Activated T-helper 2 cell treated with anti-CD3 and anti-CD28 coated beads, Interferon-gamma antibody, Interleukin-2, Interleukin-4, amounts not matched to agents 10 μg/mL and 5 μg/mL and 100 μg/mL, durations not matched to agents 14 hours and 24 hours and 36 hours (primary cell): ENCODE data around the gene SOD3. TPM values are rescaled to one million over a fixed set of nuclear protein-coding genes. Genes with fewer than 3 reads are reported as not detected.

Experiments used
- DNase-seq: peaks from one replicate; pipeline ENCODE4 v3.0.0; 2021; ENCODE audit warnings: low spot score
- H3K27ac Mint-ChIP-seq: one replicate; pipeline ENCODE4 v1.8.0; 2021; ENCODE audit warnings: mixed read lengths
- H3K27me3 Mint-ChIP-seq: one replicate; pipeline ENCODE4 v1.8.0; 2021; ENCODE audit warnings: low read depth, mixed read lengths
- H3K36me3 Mint-ChIP-seq: one replicate; pipeline ENCODE4 v1.8.0; 2021; ENCODE audit warnings: low read depth, mixed read lengths
- H3K4me1 Mint-ChIP-seq: one replicate; pipeline ENCODE4 v1.8.0; 2021; ENCODE audit warnings: low read depth, mixed read lengths
- H3K4me3 Mint-ChIP-seq: one replicate; pipeline ENCODE4 v1.8.0; 2021; ENCODE audit warnings: low read depth, mild to moderate bottlenecking, moderate library complexity, mixed read lengths
- H3K9me3 Mint-ChIP-seq: one replicate; pipeline ENCODE4 v1.8.0; 2021; ENCODE audit warnings: mixed read lengths
- intact Hi-C: fragments of 100-400 bp; cut with micrococcal nuclease; formaldehyde crosslinking; loops from one replicate; pipeline ENCODE4 v1.15.1; 2023
- total RNA-seq: library from RNA; stranded (reverse); gene quantifications from 2 replicates; pipeline ENCODE4 v1.2.3, GENCODE V29; 2022

SOD3 gene
- not detected in 2 replicates for total RNA-seq

- Mint-ChIP-seq H3K36me3 (no peaks in the 10 kb centered on the region), H3K9me3 (no peaks in the 10 kb centered on the region), H3K27ac (no peak within 1 kb of the TSS), H3K4me3 (no peak within 1 kb of the TSS), H3K4me1 (no peaks in the 10 kb centered on the region), H3K27me3 (peaks cover 10% of the 10 kb centered on the region)
- DNase-seq, result no peak
- intact Hi-C loops, result no loop called here
Measured at GRCh38 chr4:24794916-24795665, at the start of gene SOD3. Gene SOD3 (plus strand): TSS chr4:24795573. CDS start chr4:24799522, 3,949 bp downstream.

- intact Hi-C loops, result no loop called here
- no peaks in the 10 kb centered on the region for H3K36me3 Mint-ChIP-seq
- H3K4me1 Mint-ChIP-seq, result no peaks in the 10 kb centered on the region
- no peak overlapping the region for H3K27ac Mint-ChIP-seq
- no peak overlapping the region for H3K4me3 Mint-ChIP-seq
- no peaks in the 10 kb centered on the region for H3K9me3 Mint-ChIP-seq
- H3K27me3 Mint-ChIP-seq, result no peaks in the 10 kb centered on the region
- no peak for DNase-seq
Measured at GRCh38 chr4:24747234-24747975, 48.0 kb upstream of the SOD3 start.

GRCh38 chr4:24748023-24748422 is 47.4 kb upstream of the SOD3 start:
- Mint-ChIP-seq H3K27ac (no peak overlapping the region), H3K4me3 (no peak overlapping the region), H3K36me3 (no peaks in the 10 kb centered on the region), H3K4me1 (no peaks in the 10 kb centered on the region), H3K27me3 (no peaks in the 10 kb centered on the region), H3K9me3 (no peaks in the 10 kb centered on the region)
- DNase-seq, result no peak
- intact Hi-C loops, result no loop called here

- Mint-ChIP-seq H3K27ac (no peak overlapping the region), H3K27me3 (no peaks in the 10 kb centered on the region), H3K4me3 (no peak overlapping the region), H3K4me1 (no peaks in the 10 kb centered on the region), H3K9me3 (no peaks in the 10 kb centered on the region), H3K36me3 (no peaks in the 10 kb centered on the region)
- no peak for DNase-seq
- intact Hi-C loops, result no loop called here
Measured at GRCh38 chr4:24748758-24749350, 46.5 kb upstream of the SOD3 start.

GRCh38 chr4:24750106-24750505 is 45.3 kb upstream of the SOD3 start:
- Mint-ChIP-seq H3K9me3 (no peaks in the 10 kb centered on the region), H3K36me3 (no peaks in the 10 kb centered on the region), H3K4me1 (no peaks in the 10 kb centered on the region), H3K27ac (no peak overlapping the region), H3K27me3 (no peaks in the 10 kb centered on the region), H3K4me3 (no peak overlapping the region)
- intact Hi-C loops, result no loop called here
- DNase-seq, result no peak

GRCh38 chr4:24751926-24752539 is 43.3 kb upstream of the SOD3 start:
- DNase-seq, result no peak
- Mint-ChIP-seq H3K27ac (no peak overlapping the region), H3K27me3 (no peaks in the 10 kb centered on the region), H3K4me3 (no peak overlapping the region), H3K9me3 (peaks cover 12% of the 10 kb centered on the region), H3K4me1 (no peaks in the 10 kb centered on the region), H3K36me3 (no peaks in the 10 kb centered on the region)
- intact Hi-C loops, result no loop called here

- Mint-ChIP-seq H3K27ac (no peak overlapping the region), H3K36me3 (no peaks in the 10 kb centered on the region), H3K27me3 (no peaks in the 10 kb centered on the region), H3K9me3 (peaks cover 27% of the 10 kb centered on the region), H3K4me1 (no peaks in the 10 kb centered on the region), H3K4me3 (no peak overlapping the region)
- intact Hi-C loops, result no loop called here
- no peak for DNase-seq
Measured at GRCh38 chr4:24753519-24753918, 41.9 kb upstream of the SOD3 start.

GRCh38 chr4:24754571-24754970 is 40.8 kb upstream of the SOD3 start:
- Mint-ChIP-seq H3K4me3 (no peak overlapping the region), H3K36me3 (no peaks in the 10 kb centered on the region), H3K4me1 (no peaks in the 10 kb centered on the region), H3K27ac (no peak overlapping the region), H3K9me3 (peaks cover 35% of the 10 kb centered on the region), H3K27me3 (no peaks in the 10 kb centered on the region)
- no peak for DNase-seq
- intact Hi-C loops, result no loop called here

- Mint-ChIP-seq H3K36me3 (no peaks in the 10 kb centered on the region), H3K9me3 (peaks cover 6% of the 10 kb centered on the region), H3K27me3 (no peaks in the 10 kb centered on the region), H3K4me3 (no peak overlapping the region), H3K27ac (no peak overlapping the region), H3K4me1 (no peaks in the 10 kb centered on the region)
- no peak for DNase-seq
- intact Hi-C loops, result no loop called here
Measured at GRCh38 chr4:24763631-24764297, 31.6 kb upstream of the SOD3 start.

GRCh38 chr4:24764345-24764744 is 31.0 kb upstream of the SOD3 start:
- no peaks in the 10 kb centered on the region for H3K9me3 Mint-ChIP-seq
- no peak for DNase-seq
- intact Hi-C loops, result no loop called here
- H3K4me3 Mint-ChIP-seq, result no peak overlapping the region
- no peaks in the 10 kb centered on the region for H3K36me3 Mint-ChIP-seq
- no peak overlapping the region for H3K27ac Mint-ChIP-seq
- peaks cover 2% of the 10 kb centered on the region for H3K4me1 Mint-ChIP-seq
- H3K27me3 Mint-ChIP-seq, result no peaks in the 10 kb centered on the region

GRCh38 chr4:24765376-24765988 is 29.9 kb upstream of the SOD3 start:
- Mint-ChIP-seq H3K27ac (no peak overlapping the region), H3K4me3 (no peak overlapping the region), H3K4me1 (peaks cover 10% of the 10 kb centered on the region), H3K36me3 (no peaks in the 10 kb centered on the region), H3K27me3 (no peaks in the 10 kb centered on the region), H3K9me3 (no peaks in the 10 kb centered on the region)
- no peak for DNase-seq
- intact Hi-C loops, result no loop called here

- no peak overlapping the region for H3K27ac Mint-ChIP-seq
- H3K36me3 Mint-ChIP-seq, result no peaks in the 10 kb centered on the region
- peaks cover 10% of the 10 kb centered on the region for H3K4me1 Mint-ChIP-seq
- no peaks in the 10 kb centered on the region for H3K9me3 Mint-ChIP-seq
- intact Hi-C loops, result no loop called here
- no peak for DNase-seq
- no peak overlapping the region for H3K4me3 Mint-ChIP-seq
- no peaks in the 10 kb centered on the region for H3K27me3 Mint-ChIP-seq
Measured at GRCh38 chr4:24768006-24768405, 27.4 kb upstream of the SOD3 start.
